ENCODE measurements around the gene GYG2. TPM values are rescaled to one million over a fixed set of nuclear protein-coding genes. Genes with fewer than 3 reads are reported as not detected.

GYG2 gene
- total RNA-seq, 1 donor from 2014 or later: 1.4 TPM

GRCh38 chrX:2875798-2876399 is 47.2 kb downstream of the GYG2 start:
- Histone ChIP-seq H3K27ac (no peak overlapping the region), H3K4me1 (no peaks in the 10 kb centered on the region), H3K4me3 (no peak overlapping the region), H3K9me3 (no peaks in the 10 kb centered on the region), H3K36me3 (no peaks in the 10 kb centered on the region), H3K27me3 (no peaks in the 10 kb centered on the region)
- intact Hi-C loops (cut with DNase I): no loop called here
- peak; percentile 31 for TF ChIP-seq CTCF (IDR thresholded peaks at IDR 0.05)
- no peak for DNase-seq
- ATAC-seq: no peak

GRCh38 chrX:2878563-2878962 is 49.8 kb downstream of the GYG2 start:
- Histone ChIP-seq H3K36me3 (no peaks in the 10 kb centered on the region), H3K4me3 (no peak overlapping the region), H3K4me1 (no peaks in the 10 kb centered on the region), H3K27me3 (no peaks in the 10 kb centered on the region), H3K27ac (no peak overlapping the region), H3K9me3 (no peaks in the 10 kb centered on the region)
- DNase-seq: no peak
- no peak for TF ChIP-seq CTCF (IDR thresholded peaks at IDR 0.05)
- intact Hi-C loops (cut with DNase I): no loop called here
- ATAC-seq: no peak

- H3K9me3 ChIP-seq: no peaks in the 10 kb centered on the region
- intact Hi-C loops (cut with DNase I): no loop called here
Observed at GRCh38 chrX:2879670-2880069, 50.9 kb downstream of the GYG2 start.

DNA sequence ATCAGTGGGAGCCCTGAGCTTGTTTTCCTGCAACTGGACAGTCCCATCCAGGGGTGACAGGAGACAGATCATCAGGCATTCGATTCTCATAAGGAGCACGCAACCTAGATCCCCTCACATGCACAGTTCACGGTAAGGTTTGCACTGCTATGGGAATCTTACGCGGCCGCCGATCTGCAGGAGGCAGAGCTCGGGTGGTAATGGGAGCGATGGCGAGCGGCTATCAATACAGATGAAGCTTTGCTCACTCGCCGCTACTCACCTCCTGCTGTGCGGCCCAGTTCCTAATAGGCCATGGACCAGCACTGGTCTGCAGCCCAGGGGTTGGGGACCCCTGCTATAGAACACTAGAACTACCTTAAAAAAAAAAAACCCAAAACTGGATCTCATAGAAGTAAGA is 55.0 kb downstream of the GYG2 start:
- no peaks in the 10 kb centered on the region for H3K27me3 ChIP-seq
- no peak for ATAC-seq
- no peak for DNase-seq
- H3K9me3 ChIP-seq: no peaks in the 10 kb centered on the region
- H3K36me3 ChIP-seq: no peaks in the 10 kb centered on the region
- no peaks in the 10 kb centered on the region for H3K4me1 ChIP-seq
- intact Hi-C loops (cut with DNase I): no loop called here
- H3K27ac ChIP-seq: no peak overlapping the region
- no peak overlapping the region for H3K4me3 ChIP-seq
- no peak for TF ChIP-seq CTCF (IDR thresholded peaks at IDR 0.05)

More at GRCh38 chrX:2879670-2880069, 50.9 kb downstream of the GYG2 start:
- no peak for TF ChIP-seq CTCF (IDR thresholded peaks at IDR 0.05)
- no peak for ATAC-seq
- no peaks in the 10 kb centered on the region for H3K27me3 ChIP-seq
- no peak overlapping the region for H3K4me3 ChIP-seq
- no peaks in the 10 kb centered on the region for H3K36me3 ChIP-seq
- no peak overlapping the region for H3K27ac ChIP-seq
- DNase-seq: no peak
- no peaks in the 10 kb centered on the region for H3K4me1 ChIP-seq

DNA sequence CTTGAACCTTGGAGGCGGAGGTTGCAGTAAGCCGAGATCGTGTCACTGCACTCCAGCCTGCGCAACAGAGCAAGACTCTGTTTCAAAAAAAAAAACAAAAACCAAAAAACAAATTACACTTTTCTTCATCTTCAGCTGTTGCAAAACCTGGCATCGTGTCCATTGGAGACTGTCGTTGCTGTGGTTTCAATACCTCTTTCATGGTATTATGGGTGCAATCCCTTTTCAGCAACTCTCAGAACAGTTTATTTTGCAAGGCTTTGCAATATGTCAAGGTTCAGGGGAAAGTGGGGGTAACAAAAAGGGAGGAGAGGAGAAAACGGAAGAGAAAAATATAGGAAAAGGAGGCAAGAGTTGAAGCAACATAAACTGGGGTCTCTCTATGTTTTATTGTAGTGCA is 59.6 kb downstream of the GYG2 start:
- Histone ChIP-seq H3K4me1 (no peaks in the 10 kb centered on the region), H3K36me3 (no peaks in the 10 kb centered on the region), H3K27me3 (no peaks in the 10 kb centered on the region), H3K27ac (no peak overlapping the region), H3K4me3 (no peak overlapping the region), H3K9me3 (no peaks in the 10 kb centered on the region)
- ATAC-seq (no peak), DNase-seq (no peak)
- intact Hi-C loops (cut with DNase I): no loop called here
- no peak for TF ChIP-seq CTCF (IDR thresholded peaks at IDR 0.05)
